Adrenal gland (tissue), 5 donors: ENCODE measurements around the gene LRPPRC.

ENCODE experiments used
- CTCF ChIP-seq, 6 experiments: fragments of 450-650 bp in 4 of 6; fragments of 200-600 bp in 2 of 6; sonication (generic) in 1 of 6; IDR thresholded peaks; 1 replicate in 5 of 6; 2 replicates in 1 of 6; pipeline versions ENCODE4 v1.5.1 to v1.8.0; 2016 to 2021; ENCODE audit warnings: antibody characterized with exemption in 6 of 6, mild to moderate bottlenecking in 2 of 6, moderate library complexity in 1 of 6
- POLR2A ChIP-seq, 2 donors: fragments of 450-650 bp; IDR thresholded peaks; one replicate each; pipeline ENCODE4 v1.6.1; 2017; ENCODE audit warnings: antibody characterized with exemption in 2 of 2, mild to moderate bottlenecking in 2 of 2, moderate library complexity in 1 of 2
- donor health status: DM: no; HTN: no; CAD: no.

- TF ChIP-seq CTCF (IDR thresholded peaks at IDR 0.05), result no peak
- TF ChIP-seq POLR2A (IDR thresholded peaks at IDR 0.05), result no peak
Measured at GRCh38 chr2:43846140-43846793, 149.5 kb downstream of the LRPPRC start.
